HG03103 (cell line): ENCODE data around the gene KCNIP4.
A peak's percentile ranks its signal among the peaks of the same experiment; 100 is the strongest.
"Not testable (repeated sequence)": the region's sequence is repeated elsewhere in the genome, so short reads cannot be mapped to it uniquely, and the experiment has no call there.

Experiments
- ATAC-seq: cut with Tn5 transposase; IDR thresholded peaks from one replicate; pipeline ENCODE4 v1.9.1; 2021; ENCODE audit warnings: low read depth; ENCODE audit not compliant: unreplicated experiment

KCNIP4 gene

GRCh38 chr4:21386166-21386780 lies 562.3 kb downstream of the KCNIP4 start:
- ATAC-seq, result no peak

GRCh38 chr4:21385706-21386105 lies 562.9 kb downstream of the KCNIP4 start:
- ATAC-seq, result no peak

- no peak for ATAC-seq
Measured at GRCh38 chr4:21384609-21385008, 564.0 kb downstream of the KCNIP4 start.

- no peak for ATAC-seq
Measured at GRCh38 chr4:21380861-21381260, 567.7 kb downstream of the KCNIP4 start.

GRCh38 chr4:21377046-21377445 lies 571.5 kb downstream of the KCNIP4 start:
- no peak for ATAC-seq

- no peak for ATAC-seq
Measured at GRCh38 chr4:21376176-21376575, 572.4 kb downstream of the KCNIP4 start.

- ATAC-seq, result no peak
Measured at GRCh38 chr4:21374641-21375368, 573.8 kb downstream of the KCNIP4 start.

- no peak for ATAC-seq
Measured at GRCh38 chr4:21367567-21367966, 581.0 kb downstream of the KCNIP4 start.

GRCh38 chr4:21366840-21367239 lies 581.7 kb downstream of the KCNIP4 start:
- no peak for ATAC-seq

- no peak for ATAC-seq
Measured at GRCh38 chr4:21366312-21366711, 582.3 kb downstream of the KCNIP4 start.

GRCh38 chr4:21363701-21364100 lies 584.9 kb downstream of the KCNIP4 start:
- no peak for ATAC-seq

GRCh38 chr4:21352354-21352753 lies 596.2 kb downstream of the KCNIP4 start:
- ATAC-seq, result not testable (repeated sequence)

- ATAC-seq, result no peak
Measured at GRCh38 chr4:21347142-21347541, 601.4 kb downstream of the KCNIP4 start.

GRCh38 chr4:21327976-21328700 lies 620.4 kb downstream of the KCNIP4 start:
- ATAC-seq, result no peak

- no peak for ATAC-seq
Measured at GRCh38 chr4:21320034-21320433, 628.5 kb downstream of the KCNIP4 start.

- ATAC-seq, result no peak
Measured at GRCh38 chr4:21307709-21308108, 640.9 kb downstream of the KCNIP4 start.

GRCh38 chr4:21304540-21304887 lies 644.1 kb downstream of the KCNIP4 start:
- no peak for ATAC-seq

- peak; percentile 50 for ATAC-seq
Measured at GRCh38 chr4:21290562-21290961, 658.0 kb downstream of the KCNIP4 start.

GRCh38 chr4:21276046-21276445 lies 672.5 kb downstream of the KCNIP4 start:
- ATAC-seq, result no peak

- ATAC-seq, result no peak
Measured at GRCh38 chr4:21271439-21272052, 677.0 kb downstream of the KCNIP4 start.

GRCh38 chr4:21248331-21248730 lies 700.2 kb downstream of the KCNIP4 start:
- ATAC-seq, result no peak
